ENCODE measurements around the gene DIP2B. TPM values are rescaled to one million over a fixed set of nuclear protein-coding genes. Genes with fewer than 3 reads are reported as not detected.

The DIP2B gene
- total and polyA plus RNA-seq, 2 experiments from 2014 or later, result 5.6 to 17.9 TPM

GRCh38 chr12:50568338-50569091 lies 63.7 kb downstream of the DIP2B start:
- Histone ChIP-seq H3K4me1 (ENCODE audit: insufficient read depth) (peaks cover 52% of the 10 kb centered on the region), H3K27ac (peak overlapping the region; percentile 20; the same call in 1 of the 2 replicates), H2AFZ (no peak overlapping the region), H4K20me1 (ENCODE audit: insufficient read depth) (no peaks in the 10 kb centered on the region), H3F3A (ENCODE audit: insufficient read depth) (peaks cover 30% of the 10 kb centered on the region), H3K4me3 (no peak overlapping the region), H3K4me2 (ENCODE audit: unreplicated experiment) (peak overlapping the region; percentile 33), H3K27me3 (replicated peaks; ENCODE audit: insufficient read depth) (no peaks in the 10 kb centered on the region), H3K79me2 (ENCODE audit: insufficient read depth) (peaks cover 93% of the 10 kb centered on the region), H3K9me3 (ENCODE audit: low read depth) (no peaks in the 10 kb centered on the region), H3K36me3 (ENCODE audit: low read depth) (no peaks in the 10 kb centered on the region), H3K9me2 (ENCODE audit: insufficient read depth) (no peaks in the 10 kb centered on the region), H3K9ac (0 out of 2 replicates have a peak overlapping the region, but pooled peaks have one; percentile 9)
- in situ Hi-C loops (cut with MboI), result no loop called here
- WGBS, 2 experiments (ENCODE audit: low coverage in 1 of 2, low lambda C conversion rate in 2 of 2, missing lambda C conversion rate in 2 of 2), result 59 to 65% methylated on average over 4 of the region's 4 CpGs
- peak; percentile 16 for DNase-seq
- TF ChIP-seq EZH2 (IDR thresholded peaks at IDR 0.05; ENCODE audit: insufficient read depth, poor library complexity, severe bottlenecking) (no peak), EZH2phosphoT487 (IDR thresholded peaks at IDR 0.05; ENCODE audit: insufficient read depth, low read depth) (no peak)

GRCh38 chr12:50569321-50569720 lies 64.5 kb downstream of the DIP2B start:
- no peaks in the 10 kb centered on the region for H3K9me3 ChIP-seq (ENCODE audit: low read depth)
- no peak for TF ChIP-seq EZH2phosphoT487 (IDR thresholded peaks at IDR 0.05; ENCODE audit: insufficient read depth, low read depth)
- TF ChIP-seq EZH2 (IDR thresholded peaks at IDR 0.05; ENCODE audit: insufficient read depth, poor library complexity, severe bottlenecking), result no peak
- in situ Hi-C loops (cut with MboI), result no loop called here
- H3K4me1 ChIP-seq (ENCODE audit: insufficient read depth), result peaks cover 57% of the 10 kb centered on the region
- no peaks in the 10 kb centered on the region for H3K27me3 ChIP-seq (replicated peaks; ENCODE audit: insufficient read depth)
- no peak overlapping the region for H3K9ac ChIP-seq
- peak overlapping the region; percentile 42 for H3K27ac ChIP-seq
- no peaks in the 10 kb centered on the region for H4K20me1 ChIP-seq (ENCODE audit: insufficient read depth)
- H3K36me3 ChIP-seq (ENCODE audit: low read depth), result no peaks in the 10 kb centered on the region
- no peaks in the 10 kb centered on the region for H3K9me2 ChIP-seq (ENCODE audit: insufficient read depth)
- no peak overlapping the region for H2AFZ ChIP-seq
- 38 to 43% methylated on average over 2 of the region's 2 CpGs for WGBS, 2 experiments (ENCODE audit: low coverage in 1 of 2, low lambda C conversion rate in 2 of 2, missing lambda C conversion rate in 2 of 2)
- H3K79me2 ChIP-seq (ENCODE audit: insufficient read depth), result peaks cover 93% of the 10 kb centered on the region
- peaks cover 36% of the 10 kb centered on the region for H3F3A ChIP-seq (ENCODE audit: insufficient read depth)
- no peak overlapping the region for H3K4me3 ChIP-seq
- DNase-seq, result peak; percentile 32
- peak overlapping the region; percentile 33 for H3K4me2 ChIP-seq (ENCODE audit: unreplicated experiment)

- 31 to 32% methylated on average over 3 of the region's 3 CpGs for WGBS, 2 experiments (ENCODE audit: low coverage in 1 of 2, low lambda C conversion rate in 2 of 2, missing lambda C conversion rate in 2 of 2)
- TF ChIP-seq EZH2phosphoT487 (IDR thresholded peaks at IDR 0.05; ENCODE audit: insufficient read depth, low read depth), result no peak
- TF ChIP-seq EZH2 (IDR thresholded peaks at IDR 0.05; ENCODE audit: insufficient read depth, poor library complexity, severe bottlenecking), result no peak
- Histone ChIP-seq H3K36me3 (ENCODE audit: low read depth) (no peaks in the 10 kb centered on the region), H3K9ac (peak overlapping the region; percentile 7; the same call in 1 of the 2 replicates), H3K27ac (peak overlapping the region; percentile 42), H3K4me1 (ENCODE audit: insufficient read depth) (peaks cover 59% of the 10 kb centered on the region), H4K20me1 (ENCODE audit: insufficient read depth) (no peaks in the 10 kb centered on the region), H2AFZ (no peak overlapping the region), H3K9me3 (ENCODE audit: low read depth) (no peaks in the 10 kb centered on the region), H3K27me3 (replicated peaks; ENCODE audit: insufficient read depth) (no peaks in the 10 kb centered on the region), H3K4me3 (no peak overlapping the region), H3K9me2 (ENCODE audit: insufficient read depth) (no peaks in the 10 kb centered on the region), H3K79me2 (ENCODE audit: insufficient read depth) (peaks cover 94% of the 10 kb centered on the region), H3K4me2 (ENCODE audit: unreplicated experiment) (peak overlapping the region; percentile 33), H3F3A (ENCODE audit: insufficient read depth) (peaks cover 37% of the 10 kb centered on the region)
- in situ Hi-C loops (cut with MboI), result no loop called here
- peak; percentile 58 for DNase-seq
These were observed 65.1 kb downstream of the DIP2B start for GRCh38 chr12:50569876-50570275.

GRCh38 chr12:50571786-50572185 lies 67.0 kb downstream of the DIP2B start:
- no peaks in the 10 kb centered on the region for H4K20me1 ChIP-seq (ENCODE audit: insufficient read depth)
- H3K9ac ChIP-seq, result 0 out of 2 replicates have a peak overlapping the region, but pooled peaks have one; percentile 33
- no peak for DNase-seq
- WGBS, 2 experiments (ENCODE audit: low coverage in 1 of 2, low lambda C conversion rate in 2 of 2, missing lambda C conversion rate in 2 of 2), result 96 to 98% methylated on average over 7 of the region's 7 CpGs
- H3K79me2 ChIP-seq (ENCODE audit: insufficient read depth), result peaks cover 94% of the 10 kb centered on the region
- no peaks in the 10 kb centered on the region for H3K9me2 ChIP-seq (ENCODE audit: insufficient read depth)
- H3K36me3 ChIP-seq (ENCODE audit: low read depth), result no peaks in the 10 kb centered on the region
- TF ChIP-seq EZH2 (IDR thresholded peaks at IDR 0.05; ENCODE audit: insufficient read depth, poor library complexity, severe bottlenecking) (no peak), EZH2phosphoT487 (IDR thresholded peaks at IDR 0.05; ENCODE audit: insufficient read depth, low read depth) (no peak)
- no peak overlapping the region for H2AFZ ChIP-seq
- peaks cover 68% of the 10 kb centered on the region for H3K4me1 ChIP-seq (ENCODE audit: insufficient read depth)
- peaks cover 46% of the 10 kb centered on the region for H3F3A ChIP-seq (ENCODE audit: insufficient read depth)
- H3K9me3 ChIP-seq (ENCODE audit: low read depth), result no peaks in the 10 kb centered on the region
- 0 out of 2 replicates have a peak overlapping the region, but pooled peaks have one; percentile 7 for H3K4me3 ChIP-seq
- in situ Hi-C loops (cut with MboI), result no loop called here
- no peaks in the 10 kb centered on the region for H3K27me3 ChIP-seq (replicated peaks; ENCODE audit: insufficient read depth)
- peak overlapping the region; percentile 40 for H3K4me2 ChIP-seq (ENCODE audit: unreplicated experiment)
- H3K27ac ChIP-seq, result peak overlapping the region; percentile 59

All from GM23248 (cell line).